ENCODE results near the gene ACAN. TPM values are rescaled to one million over a fixed set of nuclear protein-coding genes. Genes with fewer than 3 reads are reported as not detected.
A peak's percentile ranks its signal among the peaks of the same experiment; 100 is the strongest.

ACAN gene
- total RNA-seq, 3 donors from 2014 or later, result not detected

DNA sequence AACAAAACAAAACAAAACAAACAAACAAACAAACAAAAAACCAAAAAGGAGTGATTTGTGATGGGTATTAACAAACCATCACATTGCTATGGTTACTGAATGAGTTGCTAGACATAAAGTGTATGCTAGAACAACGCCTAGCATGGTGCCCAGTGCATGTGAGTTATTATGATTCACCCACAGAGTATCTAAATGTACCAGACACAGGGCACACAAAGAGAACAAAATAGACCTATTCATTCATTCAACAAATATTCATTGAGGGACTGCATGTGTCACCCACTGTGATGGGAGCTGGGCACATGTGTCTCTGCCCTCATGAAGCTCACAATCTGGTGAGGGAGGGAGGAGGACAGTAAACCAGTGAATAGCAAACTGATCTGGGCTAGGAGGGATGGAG lies 11.6 kb upstream of the ACAN start:
- no peak for DNase-seq
- no peaks in the 10 kb centered on the region for H3K9me3 Mint-ChIP-seq
- no peak overlapping the region for H3K4me3 Mint-ChIP-seq
- no peak for ATAC-seq
- no peaks in the 10 kb centered on the region for H3K36me3 Mint-ChIP-seq (ENCODE audit: insufficient read depth)
- no peaks in the 10 kb centered on the region for H3K4me1 Mint-ChIP-seq (ENCODE audit: low read depth)
- H3K27me3 Mint-ChIP-seq (ENCODE audit: low read depth), result peaks cover 46% of the 10 kb centered on the region

DNA sequence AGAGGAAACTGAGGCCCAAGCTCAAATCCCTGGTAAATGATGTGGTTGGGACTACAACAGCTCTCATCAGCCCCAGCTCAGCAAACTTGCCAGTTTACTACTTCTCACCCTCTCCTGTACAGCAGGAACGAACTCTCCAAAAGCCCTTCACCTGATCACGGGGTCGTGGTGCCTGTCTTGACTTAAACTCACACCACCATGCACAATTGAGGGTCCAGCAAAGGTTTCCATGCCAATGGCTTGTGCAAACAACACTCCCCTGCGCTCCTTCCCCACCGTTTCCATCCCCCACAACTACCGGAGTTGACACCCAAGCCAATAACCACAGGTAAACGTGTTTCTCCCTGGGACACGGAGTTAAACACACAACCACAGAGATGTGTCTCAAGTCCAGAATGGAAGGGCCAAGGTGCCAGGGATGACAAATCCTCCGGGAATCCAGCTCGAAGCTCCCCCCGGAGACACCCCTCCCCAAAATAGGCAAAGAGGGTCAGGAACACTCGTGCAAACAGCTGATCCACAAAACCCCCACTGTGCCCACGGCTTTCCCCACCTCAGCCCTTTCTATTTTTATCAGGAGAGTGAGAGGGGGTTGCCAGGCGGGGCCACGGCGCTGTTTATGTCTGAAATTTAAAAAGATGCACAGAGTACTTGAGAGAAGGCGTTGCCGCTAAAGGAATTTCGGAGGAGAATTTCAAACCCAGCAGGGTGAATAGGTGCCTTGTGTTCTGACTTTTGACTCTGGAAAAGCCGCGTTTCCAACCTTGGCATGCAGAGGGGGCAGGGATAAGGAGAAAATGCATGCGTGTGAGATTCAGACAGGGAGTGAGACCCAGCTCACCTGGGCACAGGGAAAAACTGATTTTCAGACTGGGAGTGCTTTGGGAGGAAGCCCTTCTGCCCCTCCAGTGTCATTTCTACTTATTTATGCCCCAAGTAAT lies 10.6 kb upstream of the ACAN start:
- DNase-seq (no peak), ATAC-seq (no peak)
- Mint-ChIP-seq H3K4me1 (ENCODE audit: low read depth) (no peaks in the 10 kb centered on the region), H3K4me3 (no peak overlapping the region), H3K9me3 (no peaks in the 10 kb centered on the region), H3K36me3 (ENCODE audit: insufficient read depth) (no peaks in the 10 kb centered on the region), H3K27me3 (ENCODE audit: low read depth) (peaks cover 50% of the 10 kb centered on the region)

DNA sequence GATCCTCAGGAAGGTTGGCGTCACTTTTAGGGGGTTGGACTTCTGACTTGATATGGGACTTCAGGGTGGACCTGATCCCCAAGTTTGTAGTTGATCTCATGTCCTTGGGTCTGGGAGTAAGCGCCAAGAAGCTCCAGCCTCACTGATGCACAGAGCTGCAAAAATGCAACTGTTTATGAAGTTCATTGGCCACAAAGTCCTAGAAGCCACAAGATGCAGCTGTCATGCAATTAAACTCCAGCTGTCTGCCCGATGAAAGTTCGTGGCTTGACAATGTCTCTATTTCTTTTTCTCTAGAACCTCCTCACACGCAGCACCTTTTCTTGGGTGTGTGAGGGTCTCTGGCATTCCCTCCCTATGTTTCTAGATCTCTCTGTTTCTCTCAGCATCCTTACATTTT lies 9.2 kb upstream of the ACAN start:
- no peak for DNase-seq
- no peaks in the 10 kb centered on the region for H3K4me1 Mint-ChIP-seq (ENCODE audit: low read depth)
- H3K36me3 Mint-ChIP-seq (ENCODE audit: insufficient read depth), result no peaks in the 10 kb centered on the region
- H3K27me3 Mint-ChIP-seq (ENCODE audit: low read depth), result peaks cover 62% of the 10 kb centered on the region
- H3K9me3 Mint-ChIP-seq, result no peaks in the 10 kb centered on the region
- H3K4me3 Mint-ChIP-seq, result no peak overlapping the region
- ATAC-seq, result no peak

DNA sequence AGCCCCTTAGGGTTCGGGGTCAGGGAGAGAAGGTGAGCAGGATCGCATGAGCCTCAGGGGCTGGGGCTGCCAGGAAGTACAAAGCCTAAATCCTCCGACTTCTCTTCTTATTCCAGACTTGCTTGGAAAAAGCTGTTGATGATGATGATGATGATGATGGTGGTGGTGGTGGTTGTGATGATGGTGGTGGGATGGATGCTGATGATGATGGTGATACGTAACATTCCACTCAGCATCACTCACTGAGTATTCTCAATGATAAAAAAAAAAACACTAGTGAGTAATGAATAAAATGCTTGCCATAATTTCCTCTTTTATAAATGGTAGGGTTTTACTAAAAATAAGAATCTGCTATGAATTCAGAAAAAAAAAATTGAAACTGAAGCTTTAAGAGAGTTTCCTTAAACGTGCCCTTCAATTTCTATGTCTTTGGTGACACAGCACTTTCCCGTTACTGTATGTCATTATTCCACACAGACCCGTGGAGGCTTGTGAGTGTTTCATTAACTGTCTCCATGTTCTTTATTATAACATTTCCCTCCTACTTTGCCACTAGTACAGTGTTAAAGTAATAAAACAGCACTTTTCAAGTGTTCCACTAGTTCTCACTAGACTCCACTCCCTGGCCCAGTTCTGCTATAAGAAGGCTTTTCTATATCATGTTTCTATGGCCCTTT lies 5.4 kb upstream of the ACAN start:
- ATAC-seq, result no peak
- H3K27me3 Mint-ChIP-seq (ENCODE audit: low read depth), result peaks cover 79% of the 10 kb centered on the region
- peaks cover 3% of the 10 kb centered on the region for H3K4me1 Mint-ChIP-seq (ENCODE audit: low read depth)

DNA sequence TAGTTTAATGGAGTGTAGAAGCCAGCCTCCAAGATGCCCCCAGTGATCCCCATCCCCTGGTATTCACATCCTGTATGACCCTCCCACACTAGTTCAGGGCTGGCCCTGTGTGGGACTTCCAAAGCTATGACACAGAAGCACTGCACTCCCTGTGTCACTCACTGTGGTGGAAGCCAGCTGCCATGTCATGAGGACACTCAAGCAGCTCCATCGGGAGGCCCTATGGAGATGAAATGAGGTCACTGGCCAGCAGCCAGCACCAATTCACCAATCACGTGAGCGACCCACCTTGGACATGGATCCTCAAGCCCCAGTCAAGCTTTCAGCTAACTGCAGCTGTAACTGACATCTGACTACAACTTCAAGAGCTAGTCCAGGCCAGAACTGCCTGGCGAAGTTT lies 3.9 kb upstream of the ACAN start:
- no peak for ATAC-seq
- H3K4me3 Mint-ChIP-seq, result no peak overlapping the region
- H3K36me3 Mint-ChIP-seq (ENCODE audit: insufficient read depth), result no peaks in the 10 kb centered on the region
- no peak for DNase-seq
- peaks cover 72% of the 10 kb centered on the region for H3K27me3 Mint-ChIP-seq (ENCODE audit: low read depth)
- H3K4me1 Mint-ChIP-seq (ENCODE audit: low read depth), result peaks cover 6% of the 10 kb centered on the region
- no peaks in the 10 kb centered on the region for H3K9me3 Mint-ChIP-seq

More for the DNA sequence above, 5.4 kb upstream of the ACAN start:
- Mint-ChIP-seq H3K4me3 (no peak overlapping the region), H3K36me3 (ENCODE audit: insufficient read depth) (no peaks in the 10 kb centered on the region), H3K9me3 (no peaks in the 10 kb centered on the region)
- no peak for DNase-seq

DNA sequence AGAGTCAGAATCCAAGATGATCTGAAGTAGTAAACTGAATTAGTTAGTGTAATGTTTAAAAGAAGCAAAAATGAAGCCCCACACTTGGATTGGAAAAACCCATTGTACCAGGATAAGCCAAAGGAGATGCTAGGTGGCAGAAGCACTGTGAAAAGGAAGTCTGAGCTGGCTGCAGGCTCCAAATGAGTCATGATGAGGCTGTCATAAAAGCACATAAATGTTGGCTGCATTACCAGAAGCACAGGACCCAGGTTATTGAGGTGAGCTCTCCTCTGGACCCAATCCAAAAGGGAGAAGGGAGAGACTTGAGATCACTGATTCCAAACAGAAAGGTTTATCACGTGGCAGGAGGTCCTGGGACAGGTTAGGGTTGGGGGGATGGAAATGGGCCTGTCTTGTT lies 3.2 kb upstream of the ACAN start:
- H3K9me3 Mint-ChIP-seq, result no peaks in the 10 kb centered on the region
- peaks cover 74% of the 10 kb centered on the region for H3K27me3 Mint-ChIP-seq (ENCODE audit: low read depth)
- ATAC-seq (no peak), DNase-seq (no peak)
- no peak overlapping the region for H3K4me3 Mint-ChIP-seq
- peaks cover 6% of the 10 kb centered on the region for H3K4me1 Mint-ChIP-seq (ENCODE audit: low read depth)
- H3K36me3 Mint-ChIP-seq (ENCODE audit: insufficient read depth), result no peaks in the 10 kb centered on the region

DNA sequence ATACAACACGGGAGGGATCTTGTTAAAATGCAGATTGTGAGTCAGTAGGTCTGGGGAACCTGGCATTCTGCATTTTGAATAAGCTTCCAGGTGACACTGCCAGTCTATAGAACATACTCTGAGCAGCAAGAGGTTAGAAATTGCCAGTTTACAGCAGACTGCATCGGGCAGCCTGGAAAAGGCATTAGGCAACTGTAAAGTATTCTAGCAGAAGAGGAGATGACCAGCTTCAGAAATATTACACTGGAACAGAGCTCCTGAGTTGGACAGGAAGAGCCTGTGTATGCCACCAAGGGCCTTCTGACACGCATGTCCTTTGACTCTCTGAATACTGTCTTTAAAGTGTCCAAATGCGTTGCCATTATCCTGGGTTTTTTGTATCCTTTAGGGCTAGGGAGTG lies 2.5 kb upstream of the ACAN start:
- H3K9me3 Mint-ChIP-seq, result no peaks in the 10 kb centered on the region
- no peak overlapping the region for H3K4me3 Mint-ChIP-seq
- no peaks in the 10 kb centered on the region for H3K36me3 Mint-ChIP-seq (ENCODE audit: insufficient read depth)
- peaks cover 74% of the 10 kb centered on the region for H3K27me3 Mint-ChIP-seq (ENCODE audit: low read depth)
- DNase-seq, result no peak
- ATAC-seq, result no peak
- H3K4me1 Mint-ChIP-seq (ENCODE audit: low read depth), result peaks cover 6% of the 10 kb centered on the region

DNA sequence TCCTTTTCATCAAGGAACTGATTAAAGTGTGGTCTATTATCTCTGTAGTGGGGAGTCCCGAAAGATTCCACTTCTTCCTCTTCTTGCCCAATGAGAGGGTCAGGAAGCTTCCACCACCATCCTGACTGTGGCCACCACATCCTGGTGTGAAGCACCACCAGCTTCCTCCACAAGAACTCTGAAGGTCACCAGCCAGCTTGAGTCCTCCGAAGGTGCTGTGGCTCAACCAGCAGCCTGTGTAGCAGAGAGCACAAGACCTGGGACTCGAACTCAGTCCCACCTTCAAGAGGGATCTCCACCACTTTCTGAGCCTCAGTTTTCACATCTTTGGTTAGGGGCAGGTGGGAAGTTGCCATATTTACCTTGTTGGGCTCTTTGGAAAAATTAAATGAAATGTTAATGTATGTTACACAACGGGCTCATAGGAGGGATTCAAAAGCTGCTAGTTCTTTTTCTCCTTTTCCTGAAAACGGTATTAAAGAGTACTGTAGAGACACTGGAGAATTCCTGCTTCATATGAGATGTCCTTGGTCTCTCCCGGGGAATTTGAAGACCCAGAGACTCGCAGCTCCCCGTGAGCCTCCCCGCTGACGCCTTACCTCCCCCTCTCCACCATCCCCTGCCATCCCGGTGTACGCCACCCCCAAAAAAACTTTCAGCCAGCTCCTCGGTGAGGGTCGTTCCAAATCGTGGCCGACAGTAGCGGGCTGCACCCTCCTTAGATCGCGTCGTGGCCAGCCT lies 816 bp upstream of the ACAN start:
- ATAC-seq (no peak), DNase-seq (no peak)
- H3K27me3 Mint-ChIP-seq (ENCODE audit: low read depth), result peaks cover 73% of the 10 kb centered on the region
- H3K36me3 Mint-ChIP-seq (ENCODE audit: insufficient read depth), result no peaks in the 10 kb centered on the region
- H3K4me1 Mint-ChIP-seq (ENCODE audit: low read depth), result peaks cover 6% of the 10 kb centered on the region
- no peaks in the 10 kb centered on the region for H3K9me3 Mint-ChIP-seq
- peak overlapping the region; percentile 58 for H3K4me3 Mint-ChIP-seq

DNA sequence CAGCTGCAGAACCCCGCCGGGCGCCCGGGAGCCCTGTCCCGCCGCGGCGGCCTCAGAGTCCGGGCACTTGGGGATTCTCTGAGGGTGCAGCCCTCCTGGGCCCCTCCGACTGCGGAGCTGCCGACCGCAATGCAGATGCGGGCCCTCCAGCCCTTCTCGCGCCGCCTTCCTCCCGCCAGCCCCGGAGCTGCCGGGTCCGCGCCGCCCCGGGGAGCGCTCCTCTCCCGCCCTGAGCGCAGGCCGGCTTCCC lies 320 bp upstream of the ACAN start:
- Mint-ChIP-seq H3K9me3 (no peaks in the 10 kb centered on the region), H3K36me3 (ENCODE audit: insufficient read depth) (no peaks in the 10 kb centered on the region), H3K4me3 (no peak overlapping the region), H3K27me3 (ENCODE audit: low read depth) (peaks cover 72% of the 10 kb centered on the region), H3K4me1 (ENCODE audit: low read depth) (peaks cover 6% of the 10 kb centered on the region)
- DNase-seq, result no peak
- no peak for ATAC-seq

DNA sequence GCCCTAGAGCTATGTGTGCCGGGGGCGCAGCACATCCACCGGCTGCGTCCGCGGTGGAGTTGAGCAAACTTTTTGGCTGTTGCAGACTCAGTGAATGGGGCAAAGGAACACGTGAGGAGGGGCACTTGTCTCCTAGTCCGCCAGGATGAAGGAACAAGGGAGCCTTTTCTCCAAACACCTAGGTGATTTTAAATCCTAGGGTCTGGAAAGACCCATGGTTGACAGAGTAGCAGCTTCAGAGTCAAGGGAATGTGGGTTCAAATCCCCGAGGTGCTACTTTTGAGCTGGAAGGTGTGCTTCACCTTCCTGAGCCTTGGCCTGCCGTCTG lies 648 bp downstream of the ACAN start:
- Mint-ChIP-seq H3K4me3 (no peak overlapping the region), H3K27me3 (ENCODE audit: low read depth) (peaks cover 73% of the 10 kb centered on the region), H3K4me1 (ENCODE audit: low read depth) (peaks cover 6% of the 10 kb centered on the region), H3K9me3 (no peaks in the 10 kb centered on the region), H3K36me3 (ENCODE audit: insufficient read depth) (no peaks in the 10 kb centered on the region)
- ATAC-seq (no peak), DNase-seq (no peak)

DNA sequence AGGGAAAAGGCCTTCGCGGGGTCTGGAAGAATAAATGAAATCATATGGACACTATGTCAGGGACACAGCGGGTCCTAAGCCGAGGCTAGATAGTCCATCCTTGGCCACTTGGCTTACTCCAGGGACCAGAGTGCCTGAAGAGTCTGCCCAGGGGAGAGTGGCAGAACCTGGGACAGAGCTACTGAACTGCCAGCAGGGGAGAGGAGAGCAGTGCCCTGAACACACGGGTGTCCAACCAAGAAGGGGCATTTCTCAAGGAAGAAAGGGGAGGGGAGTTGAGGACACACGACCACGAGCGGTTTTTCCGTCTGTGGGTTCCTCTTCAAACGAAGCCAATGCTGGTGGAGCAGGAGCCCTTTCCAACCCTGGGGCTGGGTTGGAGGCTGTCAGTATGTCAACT lies 1.0 kb downstream of the ACAN start:
- DNase-seq, result no peak

DNA sequence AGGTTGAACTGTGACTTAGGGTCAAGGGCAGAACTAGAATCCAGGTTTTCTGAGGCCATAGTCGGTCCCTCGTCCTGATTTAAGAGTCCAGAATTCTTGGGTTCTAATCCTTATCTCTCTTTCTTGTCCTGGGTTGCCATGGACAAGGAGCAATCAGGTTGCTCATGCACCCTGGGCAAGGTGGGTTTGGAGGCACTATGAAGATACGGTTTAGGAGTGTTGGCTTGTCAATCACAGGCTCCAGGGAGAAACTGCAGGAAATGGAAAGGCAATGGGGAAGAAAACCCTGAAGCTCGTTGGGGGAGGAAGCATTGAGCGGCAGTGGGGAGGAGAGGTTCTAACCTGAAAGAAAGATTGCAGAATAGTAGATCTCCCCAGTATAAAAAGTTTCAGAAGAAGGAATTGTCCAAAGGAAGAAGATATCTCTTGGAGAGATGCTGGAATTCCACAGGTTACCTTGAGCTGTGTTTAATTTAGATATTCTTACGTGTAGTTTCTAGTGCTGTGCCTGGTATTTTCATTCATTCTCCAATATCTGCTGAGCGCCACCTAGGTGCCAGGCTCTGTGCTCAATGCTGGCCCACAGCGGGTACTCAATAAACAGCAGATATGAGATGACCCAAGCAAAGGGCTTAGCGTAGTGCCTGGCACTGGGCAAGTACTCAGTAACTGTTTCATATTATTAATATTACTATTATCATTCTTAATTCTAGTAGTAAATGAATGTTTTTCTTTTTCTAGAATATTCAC lies 2.0 kb downstream of the ACAN start:
- no peaks in the 10 kb centered on the region for H3K9me3 Mint-ChIP-seq
- no peaks in the 10 kb centered on the region for H3K36me3 Mint-ChIP-seq (ENCODE audit: insufficient read depth)
- DNase-seq, result no peak
- H3K27me3 Mint-ChIP-seq (ENCODE audit: low read depth), result peaks cover 73% of the 10 kb centered on the region
- H3K4me1 Mint-ChIP-seq (ENCODE audit: low read depth), result peaks cover 6% of the 10 kb centered on the region
- no peak overlapping the region for H3K4me3 Mint-ChIP-seq
- no peak for ATAC-seq

More for the DNA sequence above, 1.0 kb downstream of the ACAN start:
- peaks cover 72% of the 10 kb centered on the region for H3K27me3 Mint-ChIP-seq (ENCODE audit: low read depth)
- peaks cover 6% of the 10 kb centered on the region for H3K4me1 Mint-ChIP-seq (ENCODE audit: low read depth)
- no peak for ATAC-seq
- H3K4me3 Mint-ChIP-seq, result no peak overlapping the region
- no peaks in the 10 kb centered on the region for H3K9me3 Mint-ChIP-seq
- no peaks in the 10 kb centered on the region for H3K36me3 Mint-ChIP-seq (ENCODE audit: insufficient read depth)

DNA sequence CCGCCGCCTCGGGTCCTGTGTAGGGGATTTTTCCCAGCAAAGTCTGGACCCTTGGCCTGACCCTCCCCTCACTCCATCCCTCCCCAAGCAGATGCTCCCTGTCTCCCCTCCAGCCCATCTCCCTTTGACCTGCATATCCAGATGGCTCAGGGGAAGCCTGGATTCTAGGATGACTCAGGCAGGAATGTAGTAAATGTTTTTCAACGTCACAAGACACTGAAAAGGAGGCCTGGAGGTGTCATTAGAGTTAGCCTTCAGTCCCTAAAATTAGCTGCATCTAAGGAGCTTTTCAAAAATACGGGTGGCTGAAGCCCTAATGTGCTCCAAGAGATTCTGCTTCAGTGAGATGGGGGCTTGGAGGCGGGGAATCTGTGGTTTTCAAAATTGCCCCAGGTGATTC lies 7.2 kb downstream of the ACAN start:
- DNase-seq (no peak), ATAC-seq (no peak)
- Mint-ChIP-seq H3K36me3 (ENCODE audit: insufficient read depth) (no peaks in the 10 kb centered on the region), H3K9me3 (no peaks in the 10 kb centered on the region), H3K4me3 (no peak overlapping the region), H3K4me1 (ENCODE audit: low read depth) (no peaks in the 10 kb centered on the region), H3K27me3 (ENCODE audit: low read depth) (peaks cover 50% of the 10 kb centered on the region)

DNA sequence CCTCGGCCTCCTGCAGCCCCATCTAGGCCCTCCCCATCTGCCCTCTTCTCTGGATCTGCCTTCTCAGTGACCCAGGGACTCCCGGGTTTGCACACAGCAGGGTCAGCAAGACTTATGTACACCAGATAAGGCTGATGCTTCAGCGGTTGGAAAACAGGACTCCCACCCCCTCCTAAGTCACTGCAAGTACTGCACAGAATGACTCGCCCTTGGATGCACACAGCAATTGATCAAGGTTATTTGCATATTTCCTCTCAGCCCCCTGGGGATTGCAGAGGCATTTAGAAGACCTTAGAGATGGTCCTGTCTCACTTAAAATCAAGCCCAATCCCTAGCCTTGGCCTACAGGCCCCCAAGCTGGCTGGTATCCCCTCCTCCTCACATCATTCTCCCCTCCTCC lies 8.9 kb downstream of the ACAN start:
- no peaks in the 10 kb centered on the region for H3K36me3 Mint-ChIP-seq (ENCODE audit: insufficient read depth)

More for the DNA sequence above, 8.9 kb downstream of the ACAN start:
- ATAC-seq (no peak), DNase-seq (no peak)
- no peak overlapping the region for H3K4me3 Mint-ChIP-seq
- H3K27me3 Mint-ChIP-seq (ENCODE audit: low read depth), result peaks cover 41% of the 10 kb centered on the region
- no peaks in the 10 kb centered on the region for H3K9me3 Mint-ChIP-seq
- H3K4me1 Mint-ChIP-seq (ENCODE audit: low read depth), result no peaks in the 10 kb centered on the region
